ENCODE measurements around the gene OTX1.
A peak's percentile ranks its signal among the peaks of the same experiment; 100 is the strongest.

OTX1 gene

GRCh38 chr2:63053889-63054602 is 3.4 kb downstream of the OTX1 start:
- no peak overlapping the region for H3K27ac ChIP-seq (ENCODE audit: low read depth, low read length)
- H3K27me3 ChIP-seq (ENCODE audit: control insufficient read depth, insufficient read depth, low read length) = peaks cover 99% of the 10 kb centered on the region
- H3K9ac ChIP-seq (ENCODE audit: low read length) = no peak overlapping the region
- no peaks in the 10 kb centered on the region for H3K36me3 ChIP-seq (ENCODE audit: control insufficient read depth, insufficient read depth, low read length)
- peak overlapping the region; percentile 53 for H3K4me3 ChIP-seq (ENCODE audit: low read depth, low read length)
- H3K4me1 ChIP-seq (ENCODE audit: control insufficient read depth, insufficient read depth, low read length) = peaks cover 61% of the 10 kb centered on the region
- H3K9me3 ChIP-seq (ENCODE audit: control insufficient read depth, insufficient read depth, low read depth, low read length) = no peaks in the 10 kb centered on the region

GRCh38 chr2:63054841-63055225 is 4.2 kb downstream of the OTX1 start:
- no peaks in the 10 kb centered on the region for H3K36me3 ChIP-seq (ENCODE audit: control insufficient read depth, insufficient read depth, low read length)
- peak overlapping the region; percentile 57 for H3K4me3 ChIP-seq (ENCODE audit: low read depth, low read length)
- peaks cover 98% of the 10 kb centered on the region for H3K27me3 ChIP-seq (ENCODE audit: control insufficient read depth, insufficient read depth, low read length)
- no peak overlapping the region for H3K9ac ChIP-seq (ENCODE audit: low read length)
- H3K27ac ChIP-seq (ENCODE audit: low read depth, low read length) = no peak overlapping the region
- no peaks in the 10 kb centered on the region for H3K9me3 ChIP-seq (ENCODE audit: control insufficient read depth, insufficient read depth, low read depth, low read length)
- H3K4me1 ChIP-seq (ENCODE audit: control insufficient read depth, insufficient read depth, low read length) = peaks cover 56% of the 10 kb centered on the region

- Histone ChIP-seq H3K4me3 (ENCODE audit: low read depth, low read length) (peak overlapping the region; percentile 57), H3K27me3 (ENCODE audit: control insufficient read depth, insufficient read depth, low read length) (peaks cover 99% of the 10 kb centered on the region), H3K9ac (ENCODE audit: low read length) (peak overlapping the region; percentile 5)
Measured at GRCh38 chr2:63055226-63056106, 4.8 kb downstream of the OTX1 start.

GRCh38 chr2:63056107-63057050 is 5.7 kb downstream of the OTX1 start:
- no peak overlapping the region for H3K27ac ChIP-seq (ENCODE audit: low read depth, low read length)
- no peaks in the 10 kb centered on the region for H3K9me3 ChIP-seq (ENCODE audit: control insufficient read depth, insufficient read depth, low read depth, low read length)
- H3K27me3 ChIP-seq (ENCODE audit: control insufficient read depth, insufficient read depth, low read length) = peaks cover 100% of the 10 kb centered on the region
- H3K4me1 ChIP-seq (ENCODE audit: control insufficient read depth, insufficient read depth, low read length) = peaks cover 58% of the 10 kb centered on the region
- peak overlapping the region; percentile 5 for H3K9ac ChIP-seq (ENCODE audit: low read length)
- peak overlapping the region; percentile 57 for H3K4me3 ChIP-seq (ENCODE audit: low read depth, low read length)
- no peaks in the 10 kb centered on the region for H3K36me3 ChIP-seq (ENCODE audit: control insufficient read depth, insufficient read depth, low read length)

More at GRCh38 chr2:63055226-63056106, 4.8 kb downstream of the OTX1 start:
- Histone ChIP-seq H3K27ac (ENCODE audit: low read depth, low read length) (no peak overlapping the region), H3K4me1 (ENCODE audit: control insufficient read depth, insufficient read depth, low read length) (peaks cover 58% of the 10 kb centered on the region), H3K36me3 (ENCODE audit: control insufficient read depth, insufficient read depth, low read length) (no peaks in the 10 kb centered on the region), H3K9me3 (ENCODE audit: control insufficient read depth, insufficient read depth, low read depth, low read length) (no peaks in the 10 kb centered on the region)

- Histone ChIP-seq H3K4me1 (ENCODE audit: control insufficient read depth, insufficient read depth, low read length) (peaks cover 51% of the 10 kb centered on the region), H3K4me3 (ENCODE audit: low read depth, low read length) (peak overlapping the region; percentile 47), H3K9ac (ENCODE audit: low read length) (no peak overlapping the region), H3K36me3 (ENCODE audit: control insufficient read depth, insufficient read depth, low read length) (no peaks in the 10 kb centered on the region), H3K27me3 (ENCODE audit: control insufficient read depth, insufficient read depth, low read length) (peaks cover 100% of the 10 kb centered on the region), H3K9me3 (ENCODE audit: control insufficient read depth, insufficient read depth, low read depth, low read length) (no peaks in the 10 kb centered on the region), H3K27ac (ENCODE audit: low read depth, low read length) (no peak overlapping the region)
Measured at GRCh38 chr2:63057249-63058143, 6.9 kb downstream of the OTX1 start.

- peaks cover 100% of the 10 kb centered on the region for H3K27me3 ChIP-seq (ENCODE audit: control insufficient read depth, insufficient read depth, low read length)
- H3K36me3 ChIP-seq (ENCODE audit: control insufficient read depth, insufficient read depth, low read length) = no peaks in the 10 kb centered on the region
- peaks cover 43% of the 10 kb centered on the region for H3K4me1 ChIP-seq (ENCODE audit: control insufficient read depth, insufficient read depth, low read length)
- H3K9ac ChIP-seq (ENCODE audit: low read length) = no peak overlapping the region
- H3K27ac ChIP-seq (ENCODE audit: low read depth, low read length) = no peak overlapping the region
- no peaks in the 10 kb centered on the region for H3K9me3 ChIP-seq (ENCODE audit: control insufficient read depth, insufficient read depth, low read depth, low read length)
- H3K4me3 ChIP-seq (ENCODE audit: low read depth, low read length) = peak overlapping the region; percentile 47
Measured at GRCh38 chr2:63058144-63058920, 7.7 kb downstream of the OTX1 start.

GRCh38 chr2:63058921-63059792 is 8.5 kb downstream of the OTX1 start:
- no peaks in the 10 kb centered on the region for H3K9me3 ChIP-seq (ENCODE audit: control insufficient read depth, insufficient read depth, low read depth, low read length)
- H3K27ac ChIP-seq (ENCODE audit: low read depth, low read length) = no peak overlapping the region
- no peak overlapping the region for H3K9ac ChIP-seq (ENCODE audit: low read length)
- peaks cover 36% of the 10 kb centered on the region for H3K4me1 ChIP-seq (ENCODE audit: control insufficient read depth, insufficient read depth, low read length)
- H3K27me3 ChIP-seq (ENCODE audit: control insufficient read depth, insufficient read depth, low read length) = peaks cover 100% of the 10 kb centered on the region
- H3K36me3 ChIP-seq (ENCODE audit: control insufficient read depth, insufficient read depth, low read length) = no peaks in the 10 kb centered on the region
- H3K4me3 ChIP-seq (ENCODE audit: low read depth, low read length) = peak overlapping the region; percentile 47

- Histone ChIP-seq H3K9ac (ENCODE audit: low read length) (no peak overlapping the region), H3K27ac (ENCODE audit: low read depth, low read length) (no peak overlapping the region), H3K4me3 (ENCODE audit: low read depth, low read length) (peak overlapping the region; percentile 47)
Measured at GRCh38 chr2:63059793-63060471, 9.3 kb downstream of the OTX1 start.

More at GRCh38 chr2:63059793-63060471, 9.3 kb downstream of the OTX1 start:
- no peaks in the 10 kb centered on the region for H3K9me3 ChIP-seq (ENCODE audit: control insufficient read depth, insufficient read depth, low read depth, low read length)
- no peaks in the 10 kb centered on the region for H3K36me3 ChIP-seq (ENCODE audit: control insufficient read depth, insufficient read depth, low read length)
- peaks cover 30% of the 10 kb centered on the region for H3K4me1 ChIP-seq (ENCODE audit: control insufficient read depth, insufficient read depth, low read length)
- peaks cover 100% of the 10 kb centered on the region for H3K27me3 ChIP-seq (ENCODE audit: control insufficient read depth, insufficient read depth, low read length)
